CD4-positive, alpha-beta memory T cell (primary cell): ENCODE data around the gene IQGAP2. TPM values are rescaled to one million over a fixed set of nuclear protein-coding genes. Genes with fewer than 3 reads are reported as not detected.

Source experiments
- CTCF ChIA-PET: fragments of 350-600 bp; sonication (Branson Sonifier 250); formaldehyde crosslinking; loops from one replicate; lab custom pipeline; 2021; ENCODE audit warnings: inconsistent platforms; ENCODE audit not compliant: partially characterized antibody; lab: Charles Lee
- POLR2A ChIA-PET: fragments of 350-600 bp; sonication (Branson Sonifier 250); formaldehyde crosslinking; loops from one replicate; lab custom pipeline; 2021; ENCODE audit not compliant: partially characterized antibody; lab: Charles Lee
- DNase-seq, 5 donors: peaks; one replicate each; pipeline versions ENCODE4 v3.0.0 to v3.0.0-alpha.2; 2020 to 2022; ENCODE audit warnings: mixed read lengths in 1 of 5
- H3K27ac ChIP-seq: one replicate; pipeline ENCODE4 v1.7.0; 2013; ENCODE audit warnings: low read depth, low read length
- H3K27me3 ChIP-seq: 2 replicates; pipeline ENCODE4 v1.7.0; 2013; ENCODE audit warnings: mild to moderate bottlenecking, low read length, moderate library complexity; ENCODE audit not compliant: insufficient read depth
- H3K36me3 ChIP-seq: 2 replicates; pipeline ENCODE4 v1.7.0; 2013; ENCODE audit warnings: mild to moderate bottlenecking, low read length, moderate library complexity; ENCODE audit not compliant: insufficient read depth
- H3K4me1 ChIP-seq: 2 replicates; pipeline ENCODE4 v1.7.0; 2013; ENCODE audit warnings: mild to moderate bottlenecking, low read length, moderate library complexity; ENCODE audit not compliant: insufficient read depth
- H3K4me3 ChIP-seq, 2 donors: one replicate each; pipeline ENCODE4 v1.7.0; 2013; ENCODE audit warnings: low read length in 2 of 2, mild to moderate bottlenecking in 1 of 2
- H3K9me3 ChIP-seq, 2 donors: one replicate each; pipeline ENCODE4 v1.7.0; 2013; ENCODE audit warnings: low read length in 2 of 2, control low read depth in 1 of 2; ENCODE audit not compliant: control insufficient read depth in 1 of 2
- H3K27ac Mint-ChIP-seq, 7 donors: one replicate each; pipeline ENCODE4 v1.8.0; 2020 to 2021; ENCODE audit warnings: mixed read lengths in 7 of 7, mild to moderate bottlenecking in 6 of 7, inconsistent platforms in 3 of 7, moderate library complexity in 3 of 7
- H3K27me3 Mint-ChIP-seq, 2 donors: one replicate each; pipeline ENCODE4 v1.8.0; 2020 to 2021; ENCODE audit warnings: mixed read lengths in 2 of 2
- H3K36me3 Mint-ChIP-seq, 2 donors: one replicate each; pipeline ENCODE4 v1.8.0; 2020 to 2021; ENCODE audit warnings: mixed read lengths in 2 of 2, inconsistent platforms in 1 of 2, mild to moderate bottlenecking in 1 of 2
- H3K4me1 Mint-ChIP-seq, 4 donors: one replicate each; pipeline ENCODE4 v1.8.0; 2020 to 2021; ENCODE audit warnings: mixed read lengths in 4 of 4, mild to moderate bottlenecking in 1 of 4
- H3K4me3 Mint-ChIP-seq, 8 donors: one replicate each; pipeline ENCODE4 v1.8.0; 2020 to 2021; ENCODE audit warnings: mixed read lengths in 8 of 8, mild to moderate bottlenecking in 7 of 8, moderate library complexity in 6 of 8, inconsistent platforms in 3 of 8
- H3K9me3 Mint-ChIP-seq, 8 donors: one replicate each; pipeline ENCODE4 v1.8.0; 2020 to 2021; ENCODE audit warnings: mixed read lengths in 8 of 8, mild to moderate bottlenecking in 5 of 8, inconsistent platforms in 3 of 8, moderate library complexity in 1 of 8
- intact Hi-C: fragments of 100-400 bp; cut with micrococcal nuclease; formaldehyde crosslinking; loops from one replicate; pipeline ENCODE4 v1.15.1; 2023
- polyA plus RNA-seq, 2 donors: library from polyadenylated mRNA; unstranded; fragments of 300-500 nt; fragmentation: Illumina TruSeq; gene quantifications; one replicate each; pipeline ENCODE4 v1.2.3, GENCODE V29; 2021
- total RNA-seq, 2 experiments: library from RNA; stranded (reverse); gene quantifications; one replicate each; pipeline ENCODE4 v1.2.3, GENCODE V29; 2021

IQGAP2 gene
- total and polyA plus RNA-seq, 4 experiments from 2014 or later: 24.7 to 126 (median 98.5) TPM

GRCh38 chr5:76537073-76537543 lies 134.0 kb downstream of the IQGAP2 start:
- no peak for DNase-seq
- H3K4me1 Mint-ChIP-seq: peaks cover 64 to 79% (median 71%) of the 10 kb centered on the region in 4 donors
- H3K4me3 ChIP-seq: no peak overlapping the region
- CTCF ChIA-PET: interaction anchor here (1.2 to 1.5 kb wide), 3 partner anchors 10 to 362 kb away, joined by 3 to 8 read pairs (median 3); no protein-coding TSS in a partner anchor
- H3K36me3 Mint-ChIP-seq: peaks cover 11 to 22% of the 10 kb centered on the region in 2 donors
- intact Hi-C loops: no loop called here
- H3K27ac Mint-ChIP-seq: peak overlapping the region in 5 of 7 donors; percentile 12 to 87 (median 47)
- H3K27ac ChIP-seq: no peak overlapping the region
- H3K4me1 ChIP-seq: peaks cover 56% of the 10 kb centered on the region
- H3K4me3 Mint-ChIP-seq: no peak overlapping the region
- H3K9me3 Mint-ChIP-seq: peaks cover 0 to 2% (median 0%) of the 10 kb centered on the region in 8 donors
- H3K27me3 Mint-ChIP-seq: no peaks in the 10 kb centered on the region
- H3K36me3 ChIP-seq: no peaks in the 10 kb centered on the region
- no peaks in the 10 kb centered on the region for H3K27me3 ChIP-seq
- H3K9me3 ChIP-seq: no peaks in the 10 kb centered on the region
- POLR2A ChIA-PET: interaction anchor here (0.6 to 2.4 kb wide), 4 partner anchors 10 to 234 kb away, joined by 3 to 10 read pairs (median 4); no protein-coding TSS in a partner anchor

- peaks cover 94% of the 10 kb centered on the region for H3K4me1 ChIP-seq
- POLR2A ChIA-PET: interaction anchor here (0.8 to 6.8 kb wide), 17 partner anchors 13 to 220 kb away, joined by 3 to 248 read pairs (median 6); partner anchors contain the start of gene IQGAP2
- H3K27ac Mint-ChIP-seq: peak overlapping the region; percentile 91 to 99 (median 99)
- intact Hi-C loops: loop anchor here (5.0 to 10.0 kb wide), 2 partner anchors 467 to 825 kb away; partner anchors contain the start of gene POC5
- H3K9me3 Mint-ChIP-seq: no peaks in the 10 kb centered on the region
- no peak for DNase-seq
- no peaks in the 10 kb centered on the region for H3K27me3 ChIP-seq
- H3K4me3 Mint-ChIP-seq: peak overlapping the region; percentile 80 to 89 (median 83)
- H3K4me3 ChIP-seq: no peak overlapping the region
- peak overlapping the region; percentile 82 for H3K27ac ChIP-seq
- no peaks in the 10 kb centered on the region for H3K27me3 Mint-ChIP-seq
- H3K9me3 ChIP-seq: no peaks in the 10 kb centered on the region
- H3K36me3 Mint-ChIP-seq: peaks cover 0 to 9% of the 10 kb centered on the region in 2 donors
- H3K36me3 ChIP-seq: no peaks in the 10 kb centered on the region
- CTCF ChIA-PET: interaction anchor here (0.9 to 4.7 kb wide), 14 partner anchors 9 to 233 kb away, joined by 3 to 140 read pairs (median 11); partner anchors contain the start of gene IQGAP2
- peaks cover 79 to 92% (median 86%) of the 10 kb centered on the region in 4 donors for H3K4me1 Mint-ChIP-seq
Observed at GRCh38 chr5:76542241-76542640, 139.2 kb downstream of the IQGAP2 start.

- Mint-ChIP-seq H3K36me3 (peaks cover 0 to 4% of the 10 kb centered on the region in 2 donors), H3K4me1 (peaks cover 81 to 95% (median 87%) of the 10 kb centered on the region in 4 donors), H3K27me3 (no peaks in the 10 kb centered on the region), H3K9me3 (no peaks in the 10 kb centered on the region), H3K4me3 (peak overlapping the region; percentile 80 to 89 (median 83)), H3K27ac (peak overlapping the region; percentile 91 to 99 (median 99))
- DNase-seq: peak; percentile 79 to 88 (median 82)
- H3K27ac ChIP-seq: peak overlapping the region; percentile 82
- H3K4me3 ChIP-seq: peak overlapping the region; percentile 18 to 46
- POLR2A ChIA-PET: interaction anchor here (0.7 to 6.8 kb wide), 37 partner anchors 9 to 1776 kb away, joined by 3 to 248 read pairs (median 4); partner anchors contain the start of genes GFM2, IQGAP2 and NSA2
- no peaks in the 10 kb centered on the region for H3K9me3 ChIP-seq
- CTCF ChIA-PET: interaction anchor here (0.6 to 4.7 kb wide), 29 partner anchors 9 to 396 kb away, joined by 3 to 140 read pairs (median 4); partner anchors contain the start of gene IQGAP2
- no peaks in the 10 kb centered on the region for H3K27me3 ChIP-seq
- peaks cover 96% of the 10 kb centered on the region for H3K4me1 ChIP-seq
- H3K36me3 ChIP-seq: no peaks in the 10 kb centered on the region
- intact Hi-C loops: loop anchor here (1.0 to 10.0 kb wide), 3 partner anchors 140 to 826 kb away; partner anchors contain the start of genes IQGAP2 and POC5
Observed at GRCh38 chr5:76542887-76543690, 140.0 kb downstream of the IQGAP2 start.

- Histone ChIP-seq H3K4me1 (peaks cover 96% of the 10 kb centered on the region), H3K27me3 (no peaks in the 10 kb centered on the region), H3K27ac (peak overlapping the region; percentile 82), H3K9me3 (no peaks in the 10 kb centered on the region), H3K4me3 (peak overlapping the region; percentile 12 to 46), H3K36me3 (no peaks in the 10 kb centered on the region)
- POLR2A ChIA-PET: interaction anchor here (1.0 to 6.8 kb wide), 15 partner anchors 16 to 288 kb away, joined by 3 to 248 read pairs (median 8); partner anchors contain the start of gene IQGAP2
- CTCF ChIA-PET: interaction anchor here (0.6 to 4.7 kb wide), 29 partner anchors 10 to 235 kb away, joined by 3 to 140 read pairs (median 4); partner anchors contain the start of gene IQGAP2
- no peaks in the 10 kb centered on the region for H3K9me3 Mint-ChIP-seq
- H3K27me3 Mint-ChIP-seq: no peaks in the 10 kb centered on the region
- no peaks in the 10 kb centered on the region for H3K36me3 Mint-ChIP-seq
- intact Hi-C loops: loop anchor here (1.0 to 10.0 kb wide), 6 partner anchors 38 to 827 kb away; partner anchors contain the start of gene POC5
- H3K27ac Mint-ChIP-seq: peak overlapping the region; percentile 91 to 99 (median 99)
- peaks cover 79 to 95% (median 87%) of the 10 kb centered on the region in 4 donors for H3K4me1 Mint-ChIP-seq
- DNase-seq: peak; percentile 61 to 75 (median 69)
- H3K4me3 Mint-ChIP-seq: peak overlapping the region; percentile 80 to 89 (median 83)
Observed at GRCh38 chr5:76544268-76544926, 141.3 kb downstream of the IQGAP2 start.

GRCh38 chr5:76545184-76545583 lies 142.1 kb downstream of the IQGAP2 start:
- Histone ChIP-seq H3K4me3 (no peak overlapping the region), H3K27me3 (no peaks in the 10 kb centered on the region), H3K9me3 (no peaks in the 10 kb centered on the region), H3K27ac (no peak overlapping the region), H3K36me3 (no peaks in the 10 kb centered on the region), H3K4me1 (peaks cover 96% of the 10 kb centered on the region)
- POLR2A ChIA-PET: interaction anchor here (4.2 to 6.8 kb wide), 2 partner anchors 73 to 142 kb away, joined by 56 to 248 read pairs; partner anchors contain the start of gene IQGAP2
- intact Hi-C loops: loop anchor here (2.0 to 10.0 kb wide), 2 partner anchors 370 to 470 kb away; no protein-coding TSS in a partner anchor
- DNase-seq: no peak
- Mint-ChIP-seq H3K9me3 (no peaks in the 10 kb centered on the region), H3K27ac (peak overlapping the region; percentile 36 to 98 (median 97)), H3K36me3 (no peaks in the 10 kb centered on the region), H3K4me1 (peaks cover 79 to 93% (median 87%) of the 10 kb centered on the region in 4 donors), H3K27me3 (no peaks in the 10 kb centered on the region), H3K4me3 (peak overlapping the region in 1 of 8 donors; percentile 5)
- CTCF ChIA-PET: interaction anchor here (4.6 to 4.7 kb wide), 2 partner anchors 139 to 205 kb away, joined by 47 to 140 read pairs; partner anchors contain the start of gene IQGAP2

- intact Hi-C loops: loop anchor here (1.0 to 10.0 kb wide), 3 partner anchors 37 to 472 kb away; no protein-coding TSS in a partner anchor
- peak overlapping the region in 1 of 2 donors; percentile 42 for H3K4me3 ChIP-seq
Observed at GRCh38 chr5:76546497-76547102, 143.5 kb downstream of the IQGAP2 start.

More at GRCh38 chr5:76546497-76547102, 143.5 kb downstream of the IQGAP2 start:
- Histone ChIP-seq H3K36me3 (no peaks in the 10 kb centered on the region), H3K27me3 (no peaks in the 10 kb centered on the region), H3K4me1 (peaks cover 83% of the 10 kb centered on the region), H3K9me3 (no peaks in the 10 kb centered on the region), H3K27ac (peak overlapping the region; percentile 84)
- no peaks in the 10 kb centered on the region for H3K36me3 Mint-ChIP-seq
- H3K9me3 Mint-ChIP-seq: no peaks in the 10 kb centered on the region
- H3K27ac Mint-ChIP-seq: peak overlapping the region; percentile 93 to 99 (median 97)
- ChIA-PET CTCF (interaction anchor here (0.8 to 4.4 kb wide), 19 partner anchors 10 to 371 kb away, joined by 3 to 46 read pairs (median 5); partner anchors contain the start of gene IQGAP2), POLR2A (interaction anchor here (0.6 to 4.4 kb wide), 26 partner anchors 9 to 242 kb away, joined by 3 to 121 read pairs (median 5); partner anchors contain the start of gene IQGAP2)
- H3K4me1 Mint-ChIP-seq: peaks cover 68 to 84% (median 74%) of the 10 kb centered on the region in 4 donors
- no peaks in the 10 kb centered on the region for H3K27me3 Mint-ChIP-seq
- DNase-seq: peak; percentile 23 to 60 (median 42)
- peak overlapping the region; percentile 40 to 87 (median 78) for H3K4me3 Mint-ChIP-seq
